ENCODE results near the gene COBL. TPM values are rescaled to one million over a fixed set of nuclear protein-coding genes. Genes with fewer than 3 reads are reported as not detected.

The COBL gene
- total RNA-seq, 1 donor from 2014 or later, result not detected

GRCh38 chr7:51080622-51081269 is 235.9 kb downstream of the COBL start:
- DNase-seq (ENCODE audit: low read depth, low spot score), result no peak

GRCh38 chr7:51080216-51080615 is 236.4 kb downstream of the COBL start:
- DNase-seq (ENCODE audit: low read depth, low spot score), result no peak

DNA sequence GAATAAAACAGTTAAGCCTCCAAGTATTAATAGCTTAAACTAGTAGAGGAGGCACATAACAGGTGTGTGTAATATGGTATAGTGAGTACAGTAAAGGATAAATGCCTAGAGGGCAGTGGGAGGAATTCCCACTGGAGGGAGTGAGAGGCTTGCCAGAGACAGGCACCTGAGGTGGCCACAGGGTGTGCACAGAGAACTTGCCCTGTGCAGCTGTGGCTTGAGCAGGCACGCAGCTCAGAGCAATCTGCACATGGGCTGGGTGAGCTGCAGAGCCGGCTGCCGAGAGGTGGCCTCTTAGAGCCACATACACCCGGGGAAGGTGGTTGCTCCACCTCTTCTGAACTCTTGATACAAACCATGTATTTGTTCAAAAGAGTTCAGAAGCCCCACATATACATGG is 237.1 kb downstream of the COBL start:
- no peak for DNase-seq (ENCODE audit: low read depth, low spot score)

- DNase-seq (ENCODE audit: low read depth, low spot score), result no peak
Observed at GRCh38 chr7:51078653-51079052, 238.0 kb downstream of the COBL start.

DNA sequence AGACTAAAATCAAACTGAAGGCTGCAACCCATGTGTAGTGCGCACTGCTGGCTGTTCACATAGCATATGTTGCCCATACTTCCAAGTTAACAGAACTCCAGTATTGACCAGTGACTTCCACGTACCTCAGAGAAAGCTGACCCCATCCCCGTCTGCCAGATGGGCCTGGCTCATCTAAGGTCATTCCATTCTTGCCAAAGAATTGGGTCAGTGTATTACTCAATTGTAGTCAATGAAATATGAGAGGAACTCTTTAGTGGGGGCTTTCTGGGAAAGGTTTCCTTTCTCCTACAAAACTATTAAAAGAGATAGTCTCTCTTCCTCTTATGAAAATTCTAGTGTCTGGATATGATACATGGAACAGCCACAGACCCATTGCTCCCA is 238.6 kb downstream of the COBL start:
- no peak for DNase-seq (ENCODE audit: low read depth, low spot score)

- DNase-seq (ENCODE audit: low read depth, low spot score), result no peak
Observed at GRCh38 chr7:51077316-51077986, 239.2 kb downstream of the COBL start.

- DNase-seq (ENCODE audit: low read depth, low spot score), result peak; percentile 47
Observed at GRCh38 chr7:51075681-51076580, 240.7 kb downstream of the COBL start.

- DNase-seq (ENCODE audit: low read depth, low spot score), result no peak
Observed at GRCh38 chr7:51073171-51073570, 243.4 kb downstream of the COBL start.

DNA sequence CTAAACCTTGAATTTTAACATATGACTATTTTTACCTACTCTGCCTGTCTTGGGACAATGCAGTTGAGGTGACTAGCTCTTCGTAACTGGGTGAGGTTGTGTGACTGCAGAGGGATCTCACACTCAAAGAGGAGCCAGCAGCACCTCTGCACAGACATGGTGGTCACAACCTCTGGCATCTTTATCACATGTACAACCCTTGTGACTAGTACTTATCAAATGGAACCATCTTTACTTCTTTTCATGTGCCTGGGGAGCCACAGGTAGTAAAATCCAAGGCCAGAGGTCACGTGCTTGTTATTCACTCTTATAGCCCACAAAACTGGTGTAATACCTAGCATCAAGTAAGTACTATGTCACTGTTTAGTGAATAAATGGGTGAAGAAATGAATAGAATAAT is 244.3 kb downstream of the COBL start:
- DNase-seq (ENCODE audit: low read depth, low spot score), result no peak

DNA sequence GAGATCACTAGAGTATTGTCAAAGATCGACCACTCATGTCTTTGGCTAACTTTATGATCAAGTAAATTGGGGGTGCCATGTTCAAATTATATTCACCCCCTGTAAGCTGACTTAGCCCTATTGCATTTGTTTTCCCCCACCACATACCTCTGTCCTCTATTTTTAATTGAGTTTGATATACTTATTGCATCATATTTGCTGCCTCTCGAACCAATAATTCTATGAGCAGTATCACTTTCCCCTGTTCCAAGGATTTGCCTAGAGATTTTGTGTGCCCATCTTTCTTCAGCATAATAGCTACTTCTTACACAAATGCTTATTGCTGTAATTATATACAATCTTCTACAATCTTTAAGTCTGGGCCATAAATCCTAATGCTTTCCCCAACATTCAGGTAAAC is 245.2 kb downstream of the COBL start:
- no peak for DNase-seq (ENCODE audit: low read depth, low spot score)

- DNase-seq (ENCODE audit: low read depth, low spot score), result no peak
Observed at GRCh38 chr7:51070151-51070550, 246.5 kb downstream of the COBL start.

- DNase-seq (ENCODE audit: low read depth, low spot score), result peak; percentile 35
Observed at GRCh38 chr7:51069411-51070083, 247.1 kb downstream of the COBL start.

DNA sequence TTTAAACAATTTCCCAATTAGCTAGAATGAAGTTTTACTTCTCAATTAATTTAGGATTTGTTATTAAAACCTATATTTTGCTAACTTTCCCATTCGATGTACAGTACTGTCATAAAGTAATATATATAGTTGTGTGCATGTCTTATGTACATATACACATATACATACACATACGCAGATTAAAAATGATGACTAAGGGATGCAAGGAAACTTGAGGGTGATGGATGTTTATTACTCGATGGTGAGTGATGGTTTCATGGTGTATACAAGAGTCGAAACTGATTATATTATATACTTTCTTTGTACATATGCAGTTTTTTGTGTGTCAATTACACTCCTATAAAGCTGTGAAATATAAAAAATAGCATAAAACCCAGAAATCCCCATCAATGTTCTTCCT is 248.2 kb downstream of the COBL start:
- no peak for DNase-seq (ENCODE audit: low read depth, low spot score)

- peak; percentile 48 for DNase-seq (ENCODE audit: low read depth, low spot score)
Observed at GRCh38 chr7:51067757-51068156, 248.9 kb downstream of the COBL start.

GRCh38 chr7:51067258-51067657 is 249.4 kb downstream of the COBL start:
- DNase-seq (ENCODE audit: low read depth, low spot score), result no peak

- no peak for DNase-seq (ENCODE audit: low read depth, low spot score)
Observed at GRCh38 chr7:51066405-51066882, 250.2 kb downstream of the COBL start.

- no peak for DNase-seq (ENCODE audit: low read depth, low spot score)
Observed at GRCh38 chr7:51065766-51066165, 250.8 kb downstream of the COBL start.

DNA sequence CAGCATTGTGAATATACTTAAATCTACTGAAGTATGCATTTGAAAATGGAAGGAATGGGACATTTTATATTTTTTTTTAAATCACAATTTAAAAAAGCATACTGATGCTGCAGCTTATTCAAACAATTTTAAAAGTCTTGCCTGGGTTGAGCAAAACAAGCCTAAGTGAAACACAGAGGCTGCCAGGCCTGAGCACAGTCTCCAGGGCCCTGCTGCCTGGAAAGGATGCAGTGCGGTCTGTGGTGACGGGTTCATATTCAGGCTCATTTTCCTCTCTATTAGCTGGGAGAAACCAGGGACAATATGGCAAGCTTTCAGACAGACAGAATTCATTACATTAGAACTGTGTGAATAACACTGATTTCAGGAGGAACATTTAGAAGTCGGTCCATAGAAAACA is 251.9 kb downstream of the COBL start:
- no peak for DNase-seq (ENCODE audit: low read depth, low spot score)

- DNase-seq (ENCODE audit: low read depth, low spot score), result no peak
Observed at GRCh38 chr7:51062222-51062987, 254.2 kb downstream of the COBL start.

DNA sequence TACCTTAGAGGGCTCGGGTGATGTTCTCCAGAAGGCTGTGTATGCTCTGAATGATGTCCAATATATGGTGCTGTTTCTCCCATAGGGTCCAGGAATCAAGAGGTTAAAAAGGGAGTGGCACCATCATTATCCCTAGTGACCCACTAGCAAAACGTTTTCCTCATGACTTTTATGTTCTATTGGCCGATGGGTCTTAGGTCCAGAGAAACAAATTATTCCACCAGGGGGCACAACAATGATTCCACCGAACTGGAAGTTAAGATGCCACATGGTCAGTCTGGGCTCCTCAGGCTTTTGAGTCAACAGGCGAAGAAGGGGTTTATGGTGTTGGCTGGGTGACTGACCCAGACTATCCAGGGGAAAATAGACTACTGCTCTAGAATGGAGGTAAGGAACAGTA is 256.1 kb downstream of the COBL start:
- DNase-seq (ENCODE audit: low read depth, low spot score), result no peak

Data from pulmonary artery endothelial cell (primary cell).